HepG2 (cell line): ENCODE results near the gene RPL41. TPM values are rescaled to one million over a fixed set of nuclear protein-coding genes. Genes with fewer than 3 reads are reported as not detected.

Source experiments
- ARHGAP35 ChIP-seq: sonication (generic); formaldehyde crosslinking; IDR thresholded peaks from 2 replicates; pipeline ENCODE4 v1.9.0; 2022; ENCODE audit warnings: mild to moderate bottlenecking, inconsistent platforms, moderate library complexity, missing genetic modification reagents, borderline replicate concordance
- CHD4 ChIP-seq: fragments of 200-600 bp; sonication (generic); IDR thresholded peaks from 2 replicates; pipeline ENCODE4 v1.7.0; 2017; ENCODE audit warnings: mild to moderate bottlenecking, low read length, borderline replicate concordance
- E2F1 ChIP-seq: sonication (generic); formaldehyde crosslinking; IDR thresholded peaks from 2 replicates; pipeline ENCODE4 v1.5.0; 2020; ENCODE audit warnings: missing genetic modification reagents
- EP300 ChIP-seq, 3 experiments: sonication (generic) in 1 of 3; formaldehyde crosslinking in 1 of 3; IDR thresholded peaks; 2 replicates each; pipeline versions ENCODE4 v1.5.1 to v1.6.1; 2011 to 2020; ENCODE audit warnings: low read depth in 2 of 3, low read length in 2 of 3, borderline replicate concordance in 1 of 3, improper control_type of control experiment in 1 of 3, mild to moderate bottlenecking in 1 of 3, missing genetic modification reagents in 1 of 3, moderate library complexity in 1 of 3
- NFKBIZ ChIP-seq: IDR thresholded peaks from 2 replicates; pipeline ENCODE4 v1.6.1; 2018; ENCODE audit warnings: missing genetic modification reagents, missing compliant biosample characterization
- RBAK ChIP-seq: sonication (generic); formaldehyde crosslinking; IDR thresholded peaks from 2 replicates; pipeline ENCODE4 v1.5.1; 2020; ENCODE audit warnings: mild to moderate bottlenecking, missing genetic modification reagents
- SMAD9 ChIP-seq: sonication (generic); formaldehyde crosslinking; IDR thresholded peaks from 2 replicates; pipeline ENCODE4 v1.5.1; 2020; ENCODE audit warnings: mild to moderate bottlenecking, missing genetic modification reagents
- ZFP62 ChIP-seq: sonication (generic); formaldehyde crosslinking; IDR thresholded peaks from 2 replicates; pipeline ENCODE4 v1.4.0; 2020; ENCODE audit warnings: missing genetic modification reagents
- ZFX ChIP-seq: sonication (generic); formaldehyde crosslinking; IDR thresholded peaks from 2 replicates; pipeline ENCODE4 v1.4.0; 2020; ENCODE audit warnings: mild to moderate bottlenecking, low read depth, missing genetic modification reagents, moderate library complexity
- ZNF235 ChIP-seq: sonication (generic); formaldehyde crosslinking; IDR thresholded peaks from 2 replicates; pipeline ENCODE4 v1.8.1; 2023; ENCODE audit warnings: mild to moderate bottlenecking, missing genetic modification reagents, borderline replicate concordance
- ZNF3 ChIP-seq: IDR thresholded peaks from 2 replicates; pipeline ENCODE4 v1.7.0; 2017; ENCODE audit warnings: inconsistent platforms
- ZNF407 ChIP-seq: sonication (generic); formaldehyde crosslinking; IDR thresholded peaks from one replicate; pipeline ENCODE4 v1.5.1; 2020; ENCODE audit warnings: mild to moderate bottlenecking, missing genetic modification reagents; ENCODE audit errors: not compliant biosample characterization
- ZNF614 ChIP-seq: IDR thresholded peaks from 2 replicates; pipeline ENCODE4 v1.6.1; 2018; ENCODE audit warnings: missing biosample characterization, missing genetic modification reagents, inconsistent platforms, borderline replicate concordance
- polyA plus RNA-seq, 8 experiments: library from polyadenylated mRNA; depleted of rRNA in 3 of 8; stranded (reverse) in 7 of 8; unstranded in 1 of 8; fragments of >200 nt; fragmentation: Illumina TruSeq in 4 of 8; extraction: Trizol in 4 of 8; gene quantifications; 2 replicates each; pipeline versions ENCODE4 v1.2.1 to v1.2.3, GENCODE V29; 2011 to 2016; ENCODE audit warnings: low read depth in 4 of 8, missing spikeins in 1 of 8, mixed read lengths in 1 of 8; ENCODE audit not compliant: insufficient read depth in 1 of 8
- total RNA-seq, 5 experiments: library from RNA; depleted of rRNA; stranded (reverse); fragments of >200 nt; fragmentation: Illumina TruSeq; extraction: Trizol; gene quantifications; 2 replicates each; pipeline ENCODE4 v1.2.3, GENCODE V29; 2016; ENCODE audit warnings: low read depth in 1 of 5
- TF ChIP-seq, protein P1 (sequence below): sonication (generic); formaldehyde crosslinking; IDR thresholded peaks from 2 replicates; pipeline ENCODE4 v1.4.0; 2020; ENCODE audit warnings: missing genetic modification reagents
- TF ChIP-seq, protein P2 (sequence below): sonication (generic); formaldehyde crosslinking; conservative IDR thresholded peaks from 2 replicates; pipeline ENCODE4 v1.8.0; 2022; ENCODE audit warnings: low read depth, missing genetic modification reagents

The RPL41 gene
- total and polyA plus RNA-seq, 2 of the 13 experiments (the other 11 are each of a cell fraction or from before 2014, with no cell fraction given) = 4,012 to 7,670 TPM

DNA sequence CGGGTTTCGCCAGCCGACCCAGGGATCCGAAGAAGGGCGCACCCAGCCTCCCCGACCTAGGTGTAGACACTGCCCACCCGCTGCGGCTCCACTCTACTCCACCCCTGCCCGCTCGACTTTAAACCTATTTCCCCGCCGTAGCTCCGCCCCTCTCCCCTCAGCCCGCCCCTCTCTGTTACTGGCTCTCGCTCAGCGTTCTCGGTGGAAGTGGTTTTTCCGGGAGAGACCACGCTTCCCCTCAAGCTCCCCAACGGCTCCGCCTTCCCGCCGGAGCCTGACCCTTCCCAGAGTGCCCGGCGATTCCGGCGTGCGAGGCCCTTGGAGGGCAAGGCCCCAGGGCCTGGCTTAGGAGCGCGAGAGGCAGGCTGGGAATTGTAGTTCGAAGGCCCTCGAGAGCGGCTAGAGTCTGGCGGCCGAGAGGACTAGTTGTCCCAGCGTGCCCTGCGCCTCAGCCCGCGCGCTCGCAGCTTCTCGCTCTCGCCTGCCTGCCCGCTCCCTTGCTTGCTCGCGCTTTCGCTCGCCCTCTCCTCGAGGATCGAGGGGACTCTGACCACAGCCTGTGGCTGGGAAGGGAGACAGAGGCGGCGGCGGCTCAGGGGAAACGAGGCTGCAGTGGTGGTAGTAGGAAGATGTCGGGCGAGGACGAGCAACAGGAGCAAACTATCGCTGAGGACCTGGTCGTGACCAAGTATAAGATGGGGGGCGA is 12.2 kb upstream of the RPL41 start, which contains the start of gene PA2G4 (continued):
- TF ChIP-seq ZFP62 (CRISPR knock-in tag) (peak; percentile 22; the same call in 1 of the 2 replicates), RBAK (CRISPR knock-in tag) (no peak), EP300 (IDR thresholded peaks at IDR 0.05; ENCODE audit: low read depth in 2 of 2, low read length in 2 of 2) (peak in 1 of 2 experiments; percentile 21; a peak in 2 of 4 replicates), EP300 (CRISPR knock-in tag; IDR thresholded peaks at IDR 0.05; ENCODE audit: borderline replicate concordance) (peak; percentile 49), ZFX (CRISPR knock-in tag) (peak; percentile 99), ZNF3 (CRISPR knock-in tag) (no peak), ZNF614 (peak; percentile 51; the same call in 1 of the 2 replicates), E2F1 (CRISPR knock-in tag) (peak; percentile 98), SMAD9 (peak; percentile 60; the same call in 1 of the 2 replicates), NFKBIZ (CRISPR knock-in tag) (peak; percentile 55; the same call in 1 of the 2 replicates), ARHGAP35 (CRISPR knock-in tag) (peak; percentile 92), ZNF407 (CRISPR knock-in tag) (peak; percentile 93), ZNF235 (no peak), CHD4 (no peak)
- TF ChIP-seq, protein P1, sequence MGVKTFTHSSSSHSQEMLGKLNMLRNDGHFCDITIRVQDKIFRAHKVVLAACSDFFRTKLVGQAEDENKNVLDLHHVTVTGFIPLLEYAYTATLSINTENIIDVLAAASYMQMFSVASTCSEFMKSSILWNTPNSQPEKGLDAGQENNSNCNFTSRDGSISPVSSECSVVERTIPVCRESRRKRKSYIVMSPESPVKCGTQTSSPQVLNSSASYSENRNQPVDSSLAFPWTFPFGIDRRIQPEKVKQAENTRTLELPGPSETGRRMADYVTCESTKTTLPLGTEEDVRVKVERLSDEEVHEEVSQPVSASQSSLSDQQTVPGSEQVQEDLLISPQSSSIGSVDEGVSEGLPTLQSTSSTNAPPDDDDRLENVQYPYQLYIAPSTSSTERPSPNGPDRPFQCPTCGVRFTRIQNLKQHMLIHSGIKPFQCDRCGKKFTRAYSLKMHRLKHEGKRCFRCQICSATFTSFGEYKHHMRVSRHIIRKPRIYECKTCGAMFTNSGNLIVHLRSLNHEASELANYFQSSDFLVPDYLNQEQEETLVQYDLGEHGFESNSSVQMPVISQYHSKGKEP (CRISPR knock-in tag) = no peak; the same call in 1 of the 2 replicates
- TF ChIP-seq, protein P2, sequence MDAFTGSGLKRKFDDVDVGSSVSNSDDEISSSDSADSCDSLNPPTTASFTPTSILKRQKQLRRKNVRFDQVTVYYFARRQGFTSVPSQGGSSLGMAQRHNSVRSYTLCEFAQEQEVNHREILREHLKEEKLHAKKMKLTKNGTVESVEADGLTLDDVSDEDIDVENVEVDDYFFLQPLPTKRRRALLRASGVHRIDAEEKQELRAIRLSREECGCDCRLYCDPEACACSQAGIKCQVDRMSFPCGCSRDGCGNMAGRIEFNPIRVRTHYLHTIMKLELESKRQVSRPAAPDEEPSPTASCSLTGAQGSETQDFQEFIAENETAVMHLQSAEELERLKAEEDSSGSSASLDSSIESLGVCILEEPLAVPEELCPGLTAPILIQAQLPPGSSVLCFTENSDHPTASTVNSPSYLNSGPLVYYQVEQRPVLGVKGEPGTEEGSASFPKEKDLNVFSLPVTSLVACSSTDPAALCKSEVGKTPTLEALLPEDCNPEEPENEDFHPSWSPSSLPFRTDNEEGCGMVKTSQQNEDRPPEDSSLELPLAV (CRISPR knock-in tag) = peak; percentile 32; the same call in 1 of the 2 replicates
